H4 (cell line): ENCODE data around the gene WFS1. TPM values are rescaled to one million over a fixed set of nuclear protein-coding genes. Genes with fewer than 3 reads are reported as not detected.

ENCODE experiments used
- total RNA-seq: library from RNA; depleted of rRNA; stranded (reverse); fragments of >200 nt; shearing (Covaris generic); gene quantifications from 2 replicates; pipeline ENCODE4 v1.2.3, GENCODE V29; 2014; rRNA removed

WFS1 gene
- total RNA-seq, 1 experiment from 2014 or later = 32.6 TPM

Other genes with a start within 250 kb of the WFS1 start
- gene JAKMIP1, start 69.3 kb upstream of the WFS1 start, total RNA-seq = 0.21 and 0.64 TPM in 2 replicates
- 0.91 and 1.3 TPM in 2 replicates for gene PPP2R2C, start 202.8 kb downstream of the WFS1 start, total RNA-seq